Erythroblast (primary cell): ENCODE measurements around the gene LFNG.
A peak's percentile ranks its signal among the peaks of the same experiment; 100 is the strongest.

Source experiments
- GATA1 ChIP-seq: IDR thresholded peaks from 2 replicates; pipeline ENCODE4 v1.6.1; 2011; ENCODE audit warnings: low read depth, mild to moderate bottlenecking, control low read depth, low read length, moderate library complexity
- POLR2A ChIP-seq: IDR thresholded peaks from 2 replicates; pipeline ENCODE4 v1.6.1; 2011; ENCODE audit warnings: mild to moderate bottlenecking, low read length

DNA sequence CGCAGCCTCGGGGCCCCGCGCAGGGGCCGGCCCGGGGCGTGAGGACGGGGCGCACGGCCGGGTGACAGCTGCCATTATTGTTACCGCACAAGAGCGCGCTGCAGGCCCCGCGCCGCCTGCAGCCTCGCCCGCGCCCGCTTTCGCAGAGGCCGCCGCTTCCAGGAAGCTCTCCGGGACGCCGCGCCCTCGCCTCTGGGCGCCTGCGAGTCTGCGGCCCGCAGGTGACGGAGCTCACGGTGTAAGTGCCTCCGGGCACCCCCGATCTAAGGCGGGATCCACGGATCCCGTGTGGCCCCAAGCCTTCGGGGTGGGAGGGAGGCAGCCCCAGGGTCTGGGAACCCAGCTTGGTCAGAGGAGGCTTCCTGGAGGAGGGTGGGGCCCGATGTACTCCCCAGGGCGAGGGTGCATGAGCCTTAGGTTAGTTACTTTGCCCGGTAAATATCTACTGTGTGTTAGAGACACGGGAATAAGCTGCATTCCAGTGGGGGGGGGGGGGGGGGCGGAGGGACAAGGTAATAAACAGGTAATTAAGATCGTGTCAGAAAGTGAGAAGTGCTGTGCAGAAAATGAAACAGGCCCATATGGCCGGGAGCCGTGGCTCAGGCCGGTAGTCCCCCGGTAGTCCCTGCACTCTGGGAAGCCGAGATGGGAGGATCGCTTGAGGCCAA lies 39.8 kb downstream of the LFNG start:
- TF ChIP-seq POLR2A (peak; percentile 4), GATA1 (no peak)
